Esophagus (tissue), 2 donors: ENCODE results near the gene IPP. TPM values are rescaled to one million over a fixed set of nuclear protein-coding genes. Genes with fewer than 3 reads are reported as not detected.

Experiments
- H3K27ac ChIP-seq, 2 donors: one replicate each; pipeline ENCODE4 v1.5.1; 2013; ENCODE audit warnings: low read depth in 2 of 2, mild to moderate bottlenecking in 2 of 2, inconsistent platforms in 1 of 2, low read length in 1 of 2, moderate library complexity in 1 of 2
- H3K27me3 ChIP-seq, 2 donors: one replicate each; pipeline ENCODE4 v1.6.1; 2013; ENCODE audit warnings: low read length in 2 of 2, control low read depth in 1 of 2, mild to moderate bottlenecking in 1 of 2; ENCODE audit not compliant: insufficient read depth in 2 of 2, control insufficient read depth in 1 of 2
- H3K36me3 ChIP-seq, 2 donors: one replicate each; pipeline ENCODE4 v1.6.1; 2013; ENCODE audit warnings: low read length in 1 of 2; ENCODE audit not compliant: control insufficient read depth in 2 of 2, insufficient read depth in 2 of 2
- H3K4me1 ChIP-seq, 2 donors: one replicate each; pipeline ENCODE4 v1.6.1; 2013; ENCODE audit warnings: low read length in 1 of 2; ENCODE audit not compliant: control insufficient read depth in 2 of 2, insufficient read depth in 2 of 2
- H3K4me3 ChIP-seq, 2 donors: one replicate each; pipeline ENCODE4 v1.5.1; 2013; ENCODE audit warnings: low read length in 2 of 2, mild to moderate bottlenecking in 2 of 2, low read depth in 1 of 2, moderate library complexity in 1 of 2
- H3K9me3 ChIP-seq, 2 donors: one replicate each; pipeline ENCODE4 v1.6.1; 2013; ENCODE audit warnings: mild to moderate bottlenecking in 2 of 2, low read depth in 1 of 2, low read length in 1 of 2, moderate library complexity in 1 of 2; ENCODE audit not compliant: control insufficient read depth in 2 of 2, insufficient read depth in 1 of 2
- WGBS, 2 donors: extraction: QIAGEN DNeasy Blood & Tissue Kit; methylation state at CpG; one replicate each; pipeline ENCODE4 v1.1.7; 2013; 5-methylcytosine and 5-hydroxymethylcytosine counted together
- polyA plus RNA-seq, 2 donors: library from polyadenylated mRNA; stranded (reverse); fragments of 200-250 nt; gene quantifications; one replicate each; pipeline ENCODE4 v1.2.3, GENCODE V29; 2013
- donor health status: healthy with polysubstance abuse.
- donor health status: Bipolar disorder and iron deficiency.

The IPP gene
- polyA plus RNA-seq, result 1 to 10 TPM; 3.7 to 5.2 TPM

- no peaks in the 10 kb centered on the region for H3K4me1 ChIP-seq
- H3K36me3 ChIP-seq, result no peaks in the 10 kb centered on the region
- no peaks in the 10 kb centered on the region for H3K9me3 ChIP-seq
- peak within 1 kb of the TSS; percentile 63 to 66 for H3K4me3 ChIP-seq
- 0 to 1% methylated on average over 46 to 58 of the region's 58 CpGs for WGBS, 2 donors
- no peaks in the 10 kb centered on the region for H3K27me3 ChIP-seq
- peak within 1 kb of the TSS; percentile 94 to 95 for H3K27ac ChIP-seq
Observed at GRCh38 chr1:45750298-45751038, at the start of gene IPP. TSS of gene IPP (minus strand) at chr1:45750653. CDS start at chr1:45746411, 4,242 bp downstream.

DNA sequence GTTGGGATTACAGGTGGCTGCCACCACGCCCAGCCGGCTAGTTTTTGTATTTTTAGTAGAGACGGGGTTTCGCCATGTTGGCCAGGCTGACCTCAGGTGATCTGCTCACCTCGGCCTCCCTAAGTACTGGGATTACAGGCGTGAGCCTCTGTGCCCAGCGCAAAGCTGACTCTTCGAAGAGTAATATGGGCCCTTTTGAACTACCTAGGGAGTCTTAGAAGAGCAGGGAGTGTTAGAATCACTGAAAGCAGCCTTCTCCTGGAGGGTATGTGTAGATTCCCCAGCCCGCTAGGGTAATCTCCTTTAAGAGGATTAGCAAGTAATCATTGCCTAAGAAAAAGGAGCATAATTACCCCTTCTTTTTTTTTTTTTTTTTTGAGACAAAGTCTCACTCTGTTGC is 46.5 kb upstream of the IPP start:
- H3K4me1 ChIP-seq, result no peaks in the 10 kb centered on the region
- H3K9me3 ChIP-seq, result no peaks in the 10 kb centered on the region
- H3K36me3 ChIP-seq, result no peaks in the 10 kb centered on the region
- H3K27me3 ChIP-seq, result no peaks in the 10 kb centered on the region
- no peak overlapping the region for H3K4me3 ChIP-seq
- H3K27ac ChIP-seq, result no peak overlapping the region
- 91% methylated on average over 9 of the region's 9 CpGs for WGBS, 2 donors

- Histone ChIP-seq H3K4me3 (no peak overlapping the region), H3K9me3 (no peaks in the 10 kb centered on the region), H3K36me3 (no peaks in the 10 kb centered on the region), H3K4me1 (no peaks in the 10 kb centered on the region), H3K27ac (no peak overlapping the region), H3K27me3 (no peaks in the 10 kb centered on the region)
- WGBS, 2 donors, result 70 to 90% methylated on average over 2 of the region's 2 CpGs
Observed at GRCh38 chr1:45796381-45796780, 45.9 kb upstream of the IPP start.

- Histone ChIP-seq H3K27me3 (no peaks in the 10 kb centered on the region), H3K4me1 (no peaks in the 10 kb centered on the region), H3K36me3 (no peaks in the 10 kb centered on the region), H3K9me3 (no peaks in the 10 kb centered on the region), H3K4me3 (no peak overlapping the region), H3K27ac (no peak overlapping the region)
- WGBS, 2 donors, result 51 to 55% methylated on average over 7 of the region's 7 CpGs
Observed at GRCh38 chr1:45793942-45794604, 43.6 kb upstream of the IPP start.

DNA sequence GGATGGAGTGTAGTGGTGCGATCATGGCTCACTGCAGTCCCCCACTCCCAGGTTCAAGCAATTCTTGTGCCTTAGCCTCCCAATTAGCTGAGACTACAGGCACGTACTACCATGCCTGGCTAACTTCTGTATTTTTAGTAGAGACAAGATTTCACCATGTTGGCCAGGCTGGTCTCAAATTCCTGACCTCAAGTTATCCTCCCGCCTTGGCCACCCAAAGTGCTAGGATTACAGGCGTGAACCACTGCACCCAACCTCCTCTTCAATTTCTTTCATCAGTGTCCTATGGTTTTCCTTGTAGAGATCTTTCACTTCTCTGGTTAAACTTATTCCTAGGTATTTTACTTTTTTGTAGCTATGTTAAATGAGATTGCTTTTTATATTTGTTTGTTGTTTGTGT is 42.3 kb upstream of the IPP start:
- Histone ChIP-seq H3K4me3 (no peak overlapping the region), H3K4me1 (no peaks in the 10 kb centered on the region), H3K9me3 (no peaks in the 10 kb centered on the region), H3K27ac (no peak overlapping the region), H3K27me3 (no peaks in the 10 kb centered on the region), H3K36me3 (no peaks in the 10 kb centered on the region)
- WGBS, 2 donors, result 89 to 92% methylated on average over 4 of the region's 4 CpGs

DNA sequence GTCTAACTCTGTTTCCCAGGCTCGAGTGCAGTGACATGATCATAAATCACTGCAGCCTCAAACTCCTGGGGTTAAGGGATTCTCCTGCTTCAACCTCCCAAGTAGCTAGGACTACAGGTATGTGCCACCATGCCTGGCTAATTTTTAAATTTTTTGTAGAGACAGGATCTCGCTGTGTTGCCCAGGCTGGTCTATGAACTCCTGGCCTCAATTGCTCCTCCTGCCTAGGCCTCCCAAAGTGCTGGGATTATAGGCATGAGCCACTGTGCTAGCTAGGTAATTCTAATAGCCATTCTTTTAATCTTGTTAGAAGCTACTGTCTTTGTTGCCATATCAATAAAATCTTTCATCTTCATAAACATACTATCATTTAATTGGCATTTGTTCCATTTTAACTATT is 39.1 kb upstream of the IPP start:
- no peak overlapping the region for H3K27ac ChIP-seq
- H3K27me3 ChIP-seq, result no peaks in the 10 kb centered on the region
- H3K4me1 ChIP-seq, result no peaks in the 10 kb centered on the region
- no peak overlapping the region for H3K4me3 ChIP-seq
- WGBS, 2 donors, result 60 to 67% methylated on average over 2 of the region's 2 CpGs
- H3K36me3 ChIP-seq, result no peaks in the 10 kb centered on the region
- H3K9me3 ChIP-seq, result no peaks in the 10 kb centered on the region

DNA sequence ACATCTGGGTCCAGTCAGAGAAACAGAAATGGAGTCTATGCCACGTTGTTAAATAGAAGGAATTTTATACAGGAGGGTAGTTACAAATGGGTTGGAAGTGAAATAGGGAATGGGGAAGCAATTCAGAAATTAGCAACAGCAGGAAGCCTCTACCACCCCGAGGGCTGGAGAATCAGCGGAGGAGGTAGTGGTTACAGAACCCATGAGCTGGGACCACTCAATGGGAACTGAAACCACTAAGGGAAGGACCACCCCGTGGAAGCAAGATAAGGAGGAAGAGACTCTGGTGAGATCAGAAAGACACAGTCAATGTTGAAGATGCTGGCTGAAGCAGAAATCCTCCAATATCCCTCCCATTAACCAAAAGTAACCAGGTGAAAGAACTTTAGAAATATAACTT is 37.5 kb upstream of the IPP start:
- Histone ChIP-seq H3K27me3 (no peaks in the 10 kb centered on the region), H3K9me3 (no peaks in the 10 kb centered on the region), H3K4me1 (no peaks in the 10 kb centered on the region), H3K36me3 (no peaks in the 10 kb centered on the region), H3K4me3 (no peak overlapping the region), H3K27ac (no peak overlapping the region)
- WGBS, 2 donors, result 84 to 85% methylated on average over 4 of the region's 4 CpGs

DNA sequence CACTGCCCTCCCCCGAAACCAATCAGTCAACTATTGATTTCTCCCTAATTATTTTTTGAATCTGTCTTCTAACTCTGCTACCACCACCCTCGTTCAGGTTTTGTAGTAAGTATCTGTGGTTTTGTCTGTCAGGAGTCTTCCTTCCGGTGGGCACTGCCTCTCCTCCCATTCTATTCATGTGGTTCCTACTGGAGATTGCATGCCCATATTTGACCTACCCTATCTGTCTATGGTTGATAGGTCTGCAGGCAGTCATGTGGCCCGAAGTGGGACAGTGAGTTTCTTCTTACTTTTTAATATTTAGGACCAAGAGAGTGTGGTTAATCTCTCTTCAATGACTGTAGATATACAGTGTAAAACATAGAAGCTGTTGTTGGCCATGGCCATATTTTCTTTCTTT is 35.1 kb upstream of the IPP start:
- Histone ChIP-seq H3K9me3 (no peaks in the 10 kb centered on the region), H3K27ac (no peak overlapping the region), H3K36me3 (no peaks in the 10 kb centered on the region), H3K4me3 (no peak overlapping the region), H3K27me3 (no peaks in the 10 kb centered on the region), H3K4me1 (peaks cover 0 to 2% of the 10 kb centered on the region in 2 donors)
- 71 to 73% methylated on average over 4 of the region's 4 CpGs for WGBS, 2 donors

GRCh38 chr1:45775794-45776193 is 25.3 kb upstream of the IPP start:
- H3K4me1 ChIP-seq, result no peaks in the 10 kb centered on the region
- no peak overlapping the region for H3K4me3 ChIP-seq
- no peaks in the 10 kb centered on the region for H3K36me3 ChIP-seq
- no peaks in the 10 kb centered on the region for H3K27me3 ChIP-seq
- H3K9me3 ChIP-seq, result no peaks in the 10 kb centered on the region
- H3K27ac ChIP-seq, result no peak overlapping the region
- WGBS, 2 donors, result 82 to 83% methylated on average over 3 of the region's 3 CpGs

DNA sequence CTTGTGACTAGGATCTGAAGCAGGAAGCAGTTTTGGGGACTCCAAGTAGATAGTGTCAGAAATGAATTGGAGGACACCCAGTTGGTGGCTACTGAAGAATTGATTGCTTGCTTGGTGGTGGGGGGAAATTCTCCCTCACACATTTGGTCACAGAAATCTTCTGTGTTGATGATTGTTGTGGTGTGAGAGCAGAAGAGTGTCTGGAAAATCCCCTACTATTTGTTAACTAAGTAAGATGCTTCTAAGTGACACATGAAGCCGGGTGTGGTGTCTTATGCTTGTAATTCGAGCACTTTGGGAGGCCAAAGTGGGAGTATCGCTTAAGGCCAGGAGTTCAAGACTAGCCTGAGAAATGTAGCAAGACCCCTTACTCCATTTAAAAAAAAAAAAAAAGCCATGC is 22.5 kb upstream of the IPP start:
- H3K4me3 ChIP-seq, result no peak overlapping the region
- no peak overlapping the region for H3K27ac ChIP-seq
- no peaks in the 10 kb centered on the region for H3K4me1 ChIP-seq
- no peaks in the 10 kb centered on the region for H3K36me3 ChIP-seq
- WGBS, 2 donors, result 81 to 83% methylated on average over 3 of the region's 3 CpGs
- H3K9me3 ChIP-seq, result no peaks in the 10 kb centered on the region
- no peaks in the 10 kb centered on the region for H3K27me3 ChIP-seq
